ENCODE measurements around the gene ERCC4.

Gene ERCC4

DNA sequence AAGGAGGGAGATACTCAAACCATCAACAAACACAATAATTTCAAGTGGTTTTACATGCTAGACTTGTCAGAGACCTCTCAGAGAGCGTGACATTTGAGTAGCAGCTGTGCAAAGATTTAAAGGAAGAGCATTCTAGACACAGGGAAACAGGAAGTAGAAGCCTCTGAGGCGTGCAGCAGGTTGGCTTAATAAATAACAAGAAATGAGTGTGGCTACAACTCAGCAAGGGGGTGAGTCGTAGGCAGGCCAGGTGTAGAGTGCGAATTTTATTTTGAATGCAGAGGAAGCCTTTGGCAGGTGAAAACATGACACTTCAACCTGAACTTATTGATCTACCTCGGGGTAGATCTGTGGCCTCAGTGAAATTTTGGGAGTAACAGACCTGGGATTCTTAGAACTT, 78.0 kb downstream of the ERCC4 start:
- TF ChIP-seq SIN3A (IDR thresholded peaks at IDR 0.05; ENCODE audit: borderline replicate concordance, insufficient read depth, low read length) (0 out of 2 replicates have a peak, but pooled peaks have one; percentile 17), FOXP2 (optimal IDR thresholded peaks at IDR 0.05; ENCODE audit: borderline replicate concordance, extremely low read depth, extremely low read length, insufficient read depth) (no peak), POLR2AphosphoS5 (IDR thresholded peaks at IDR 0.05; ENCODE audit: low read depth, low read length) (no peak), TAF1 (IDR thresholded peaks at IDR 0.05; ENCODE audit: borderline replicate concordance, insufficient read depth, low read length) (no peak)
- TF ChIP-seq, protein P1, sequence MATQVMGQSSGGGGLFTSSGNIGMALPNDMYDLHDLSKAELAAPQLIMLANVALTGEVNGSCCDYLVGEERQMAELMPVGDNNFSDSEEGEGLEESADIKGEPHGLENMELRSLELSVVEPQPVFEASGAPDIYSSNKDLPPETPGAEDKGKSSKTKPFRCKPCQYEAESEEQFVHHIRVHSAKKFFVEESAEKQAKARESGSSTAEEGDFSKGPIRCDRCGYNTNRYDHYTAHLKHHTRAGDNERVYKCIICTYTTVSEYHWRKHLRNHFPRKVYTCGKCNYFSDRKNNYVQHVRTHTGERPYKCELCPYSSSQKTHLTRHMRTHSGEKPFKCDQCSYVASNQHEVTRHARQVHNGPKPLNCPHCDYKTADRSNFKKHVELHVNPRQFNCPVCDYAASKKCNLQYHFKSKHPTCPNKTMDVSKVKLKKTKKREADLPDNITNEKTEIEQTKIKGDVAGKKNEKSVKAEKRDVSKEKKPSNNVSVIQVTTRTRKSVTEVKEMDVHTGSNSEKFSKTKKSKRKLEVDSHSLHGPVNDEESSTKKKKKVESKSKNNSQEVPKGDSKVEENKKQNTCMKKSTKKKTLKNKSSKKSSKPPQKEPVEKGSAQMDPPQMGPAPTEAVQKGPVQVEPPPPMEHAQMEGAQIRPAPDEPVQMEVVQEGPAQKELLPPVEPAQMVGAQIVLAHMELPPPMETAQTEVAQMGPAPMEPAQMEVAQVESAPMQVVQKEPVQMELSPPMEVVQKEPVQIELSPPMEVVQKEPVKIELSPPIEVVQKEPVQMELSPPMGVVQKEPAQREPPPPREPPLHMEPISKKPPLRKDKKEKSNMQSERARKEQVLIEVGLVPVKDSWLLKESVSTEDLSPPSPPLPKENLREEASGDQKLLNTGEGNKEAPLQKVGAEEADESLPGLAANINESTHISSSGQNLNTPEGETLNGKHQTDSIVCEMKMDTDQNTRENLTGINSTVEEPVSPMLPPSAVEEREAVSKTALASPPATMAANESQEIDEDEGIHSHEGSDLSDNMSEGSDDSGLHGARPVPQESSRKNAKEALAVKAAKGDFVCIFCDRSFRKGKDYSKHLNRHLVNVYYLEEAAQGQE (IDR thresholded peaks at IDR 0.05; ENCODE audit: insufficient read depth in 1 of 2, low read depth in 2 of 2, low read length in 2 of 2), result no peak

DNA sequence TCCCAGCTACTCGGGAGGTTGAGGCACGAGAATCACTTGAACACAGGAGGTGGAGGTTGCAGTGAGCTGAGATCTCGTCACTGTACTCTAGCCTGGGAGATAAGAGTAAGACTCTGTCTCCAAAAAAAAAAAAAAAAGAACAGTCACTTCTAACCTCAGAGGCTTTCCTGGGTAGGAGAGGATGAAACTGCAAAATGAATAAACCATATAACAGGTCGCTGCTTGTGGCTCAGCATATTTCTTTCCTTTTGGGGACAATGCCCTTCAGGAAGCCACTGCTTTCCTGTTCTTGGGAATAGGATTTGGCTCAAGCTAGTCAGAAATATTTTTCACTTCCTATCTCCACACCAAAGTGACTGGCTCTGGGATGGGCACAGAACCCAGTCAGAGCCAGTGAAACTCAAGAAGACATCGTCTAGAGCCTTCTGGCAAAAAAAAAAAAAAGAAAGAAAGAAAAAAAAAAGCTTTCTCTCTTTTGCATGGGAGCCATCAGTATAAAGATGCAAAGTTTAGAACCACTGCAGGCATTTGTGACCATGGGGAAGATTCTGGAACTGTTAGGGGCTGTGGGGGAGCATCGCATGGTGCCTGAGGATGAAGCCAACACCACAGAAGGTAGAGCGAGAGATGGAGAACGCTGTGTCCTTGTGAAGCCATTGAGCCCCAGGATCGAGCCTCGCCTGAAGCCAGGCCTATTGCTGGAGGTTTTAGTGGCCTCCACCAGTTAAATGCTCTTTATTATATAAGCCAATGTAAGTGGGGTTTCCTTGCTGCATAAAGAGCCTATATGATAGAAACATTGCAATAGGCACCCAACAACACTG, 79.3 kb downstream of the ERCC4 start:
- TF ChIP-seq, protein P1 (IDR thresholded peaks at IDR 0.05; ENCODE audit: insufficient read depth in 1 of 2, low read depth in 2 of 2, low read length in 2 of 2), result no peak
- TF ChIP-seq FOXP2 (optimal IDR thresholded peaks at IDR 0.05; ENCODE audit: borderline replicate concordance, extremely low read depth, extremely low read length, insufficient read depth) (no peak), POLR2AphosphoS5 (IDR thresholded peaks at IDR 0.05; ENCODE audit: low read depth, low read length) (no peak), TAF1 (IDR thresholded peaks at IDR 0.05; ENCODE audit: borderline replicate concordance, insufficient read depth, low read length) (no peak)

DNA sequence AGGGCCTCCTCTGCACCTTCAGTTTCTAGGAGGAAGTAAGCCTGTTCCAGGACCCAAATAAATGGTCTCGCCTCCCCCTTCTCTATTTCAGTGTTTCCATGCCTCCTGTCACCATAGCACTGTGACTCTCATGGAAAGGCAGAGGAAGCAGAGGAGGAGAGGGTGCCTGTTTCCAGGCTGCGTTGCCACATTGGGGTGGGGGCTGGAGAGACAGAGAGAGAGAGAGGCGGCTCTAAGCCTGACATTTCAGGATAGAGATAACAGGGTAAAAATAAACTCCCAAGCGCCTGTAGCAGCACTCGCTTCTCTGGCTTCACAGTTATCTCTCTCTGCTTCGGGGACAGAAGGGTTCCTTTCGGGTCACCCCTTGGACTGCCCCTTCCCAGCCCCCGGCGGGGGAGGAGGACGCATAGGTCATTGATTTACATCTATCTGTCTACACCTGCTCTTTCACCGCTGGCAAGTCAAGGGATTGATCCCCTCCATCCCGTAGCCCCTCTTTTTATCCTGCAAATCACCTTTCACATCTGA, 80.0 kb downstream of the ERCC4 start:
- TF ChIP-seq SIN3A (IDR thresholded peaks at IDR 0.05; ENCODE audit: borderline replicate concordance, insufficient read depth, low read length), result no peak
- TF ChIP-seq, protein P1 (IDR thresholded peaks at IDR 0.05; ENCODE audit: insufficient read depth in 1 of 2, low read depth in 2 of 2, low read length in 2 of 2), result no peak
- no peak for TF ChIP-seq POLR2AphosphoS5 (IDR thresholded peaks at IDR 0.05; ENCODE audit: low read depth, low read length)
- no peak for TF ChIP-seq TAF1 (IDR thresholded peaks at IDR 0.05; ENCODE audit: borderline replicate concordance, insufficient read depth, low read length)
- no peak for TF ChIP-seq FOXP2 (optimal IDR thresholded peaks at IDR 0.05; ENCODE audit: borderline replicate concordance, extremely low read depth, extremely low read length, insufficient read depth)

DNA sequence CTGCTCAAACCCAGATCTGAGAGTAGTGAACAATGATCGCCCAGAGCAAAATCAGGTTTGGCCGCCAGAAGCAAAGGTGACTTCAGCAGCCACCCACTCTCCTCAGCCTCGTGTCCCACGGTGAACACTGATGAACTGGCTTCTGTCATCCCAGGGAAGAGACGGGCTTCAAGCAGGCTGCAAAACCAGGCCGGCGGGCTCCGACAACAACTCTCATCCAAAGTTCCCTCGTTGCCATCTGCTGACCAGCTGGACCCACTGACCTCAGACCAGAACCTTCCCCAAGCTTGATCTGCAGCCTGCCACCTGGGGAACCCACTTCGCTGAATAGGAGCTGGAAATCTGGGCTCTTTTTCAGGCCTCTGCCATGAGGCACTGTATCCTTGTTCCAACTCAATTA, 81.6 kb downstream of the ERCC4 start:
- no peak for TF ChIP-seq TAF1 (IDR thresholded peaks at IDR 0.05; ENCODE audit: borderline replicate concordance, insufficient read depth, low read length)
- TF ChIP-seq POLR2AphosphoS5 (IDR thresholded peaks at IDR 0.05; ENCODE audit: low read depth, low read length), result no peak
- TF ChIP-seq FOXP2 (optimal IDR thresholded peaks at IDR 0.05; ENCODE audit: borderline replicate concordance, extremely low read depth, extremely low read length, insufficient read depth), result no peak
- no peak for TF ChIP-seq SIN3A (IDR thresholded peaks at IDR 0.05; ENCODE audit: borderline replicate concordance, insufficient read depth, low read length)
- TF ChIP-seq, protein P1 (IDR thresholded peaks at IDR 0.05; ENCODE audit: insufficient read depth in 1 of 2, low read depth in 2 of 2, low read length in 2 of 2), result no peak

Data from PFSK-1 (cell line).